Right atrium auricular region (tissue), 2 donors: ENCODE data around the gene KIAA0040. TPM values are rescaled to one million over a fixed set of nuclear protein-coding genes. Genes with fewer than 3 reads are reported as not detected.
"Not testable (repeated sequence)": the region's sequence is repeated elsewhere in the genome, so short reads cannot be mapped to it uniquely, and the experiment has no call there.

Experiments
- DNase-seq: peaks from one replicate; pipeline ENCODE4 v3.0.0-alpha.2; 2019; ENCODE audit warnings: low spot score
- H3K27ac ChIP-seq, 2 donors: fragments of 200-600 bp; sonication (generic); 1 replicate in 1 of 2; 2 replicates in 1 of 2; pipeline ENCODE4 v1.5.1; 2016 to 2019
- H3K27me3 ChIP-seq, 2 donors: fragments of 200-600 bp; sonication (generic); one replicate each; pipeline versions ENCODE4 v1.5.1 to v1.6.0; 2017 to 2019
- H3K36me3 ChIP-seq: fragments of 200-600 bp; sonication (generic); one replicate; pipeline ENCODE4 v1.5.1; 2016
- H3K4me1 ChIP-seq, 2 donors: fragments of 200-600 bp; sonication (generic); one replicate each; pipeline versions ENCODE4 v1.5.1 to v1.6.0; 2017 to 2019
- H3K4me3 ChIP-seq, 2 donors: fragments of 200-600 bp; sonication (generic); 1 replicate in 1 of 2; 2 replicates in 1 of 2; pipeline ENCODE4 v1.5.1; 2017 to 2019; ENCODE audit warnings: mild to moderate bottlenecking in 1 of 2, moderate library complexity in 1 of 2
- H3K9me3 ChIP-seq, 2 donors: fragments of 200-600 bp; sonication (generic); one replicate each; pipeline ENCODE4 v1.5.1; 2019
- total RNA-seq, 2 donors: library from RNA; depleted of rRNA; stranded (reverse); fragments of >200 nt; gene quantifications; one replicate each; pipeline ENCODE4 v1.1.0, GENCODE V29; 2016
- TF ChIP-seq, protein P1 (sequence below), 2 donors: fragments of 200-600 bp; sonication (generic); IDR thresholded peaks; one replicate each; pipeline ENCODE4 v1.5.1; 2019; ENCODE audit warnings: antibody characterized with exemption in 2 of 2

KIAA0040 gene
- total RNA-seq, 2 donors from 2014 or later = 11.9 to 37.3 TPM

DNA sequence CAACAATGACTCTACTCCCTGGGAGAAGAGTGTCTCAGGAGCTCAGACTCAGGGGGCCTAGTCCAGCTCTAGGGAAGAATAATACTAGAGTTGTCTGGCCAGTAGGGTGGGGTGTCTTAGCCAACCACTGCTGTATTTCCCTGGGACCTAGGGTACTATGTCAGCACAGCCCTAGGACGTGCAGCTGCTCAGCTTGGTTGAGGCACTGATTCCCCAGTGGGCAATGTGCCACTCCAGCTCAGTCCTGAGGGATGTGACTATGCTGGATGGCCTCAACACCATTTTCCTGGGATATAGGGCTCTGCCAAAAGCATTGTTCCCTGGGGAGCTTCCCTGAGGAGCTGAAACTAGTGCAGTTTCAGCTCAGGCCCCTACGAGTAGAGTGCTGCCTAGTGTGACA, 77.6 kb downstream of the KIAA0040 start:
- no peaks in the 10 kb centered on the region for H3K36me3 ChIP-seq
- H3K27ac ChIP-seq = no peak overlapping the region
- H3K9me3 ChIP-seq = peaks cover 0 to 23% of the 10 kb centered on the region in 2 donors
- no peaks in the 10 kb centered on the region for H3K27me3 ChIP-seq
- H3K4me3 ChIP-seq = no peak overlapping the region
- H3K4me1 ChIP-seq = no peaks in the 10 kb centered on the region
- no peak for DNase-seq
- TF ChIP-seq, protein P1, sequence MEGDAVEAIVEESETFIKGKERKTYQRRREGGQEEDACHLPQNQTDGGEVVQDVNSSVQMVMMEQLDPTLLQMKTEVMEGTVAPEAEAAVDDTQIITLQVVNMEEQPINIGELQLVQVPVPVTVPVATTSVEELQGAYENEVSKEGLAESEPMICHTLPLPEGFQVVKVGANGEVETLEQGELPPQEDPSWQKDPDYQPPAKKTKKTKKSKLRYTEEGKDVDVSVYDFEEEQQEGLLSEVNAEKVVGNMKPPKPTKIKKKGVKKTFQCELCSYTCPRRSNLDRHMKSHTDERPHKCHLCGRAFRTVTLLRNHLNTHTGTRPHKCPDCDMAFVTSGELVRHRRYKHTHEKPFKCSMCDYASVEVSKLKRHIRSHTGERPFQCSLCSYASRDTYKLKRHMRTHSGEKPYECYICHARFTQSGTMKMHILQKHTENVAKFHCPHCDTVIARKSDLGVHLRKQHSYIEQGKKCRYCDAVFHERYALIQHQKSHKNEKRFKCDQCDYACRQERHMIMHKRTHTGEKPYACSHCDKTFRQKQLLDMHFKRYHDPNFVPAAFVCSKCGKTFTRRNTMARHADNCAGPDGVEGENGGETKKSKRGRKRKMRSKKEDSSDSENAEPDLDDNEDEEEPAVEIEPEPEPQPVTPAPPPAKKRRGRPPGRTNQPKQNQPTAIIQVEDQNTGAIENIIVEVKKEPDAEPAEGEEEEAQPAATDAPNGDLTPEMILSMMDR (IDR thresholded peaks at IDR 0.05) = no peak

DNA sequence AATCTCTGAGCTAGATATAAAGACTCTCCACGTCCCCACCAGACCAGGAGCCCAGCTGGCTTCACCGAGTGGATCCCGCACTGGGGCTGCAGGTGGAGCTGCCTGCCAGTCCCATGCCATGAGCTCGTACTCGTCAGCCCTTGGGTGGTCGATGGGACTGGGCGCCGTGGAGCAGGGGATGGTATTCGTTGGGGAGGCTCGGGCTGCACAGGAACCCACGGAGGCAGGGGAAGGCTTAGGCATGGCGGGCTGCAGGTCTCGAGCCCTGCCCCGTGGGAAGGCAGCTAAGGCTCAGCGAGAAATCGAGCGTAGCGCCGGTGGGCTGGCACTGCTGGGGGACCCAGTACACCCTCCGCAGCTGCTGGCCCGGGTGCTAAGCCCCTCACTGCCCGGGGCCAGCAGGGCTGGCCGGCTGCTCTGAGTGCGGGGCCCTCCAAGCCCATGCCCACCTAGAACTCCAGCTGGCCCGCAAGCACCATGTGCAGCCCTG, 84.2 kb downstream of the KIAA0040 start:
- not testable (repeated sequence) for H3K4me3 ChIP-seq, H3K27ac ChIP-seq, H3K4me1 ChIP-seq, H3K36me3 ChIP-seq, H3K27me3 ChIP-seq
- peaks cover 0 to 11% of the 10 kb centered on the region in 2 donors for H3K9me3 ChIP-seq
- DNase-seq = peak; percentile 42

Other genes starting within 250 kb of the KIAA0040 start
- gene CACYBP, start 192.8 kb downstream of the KIAA0040 start, total RNA-seq = 10 to 100 TPM; 40.5 to 59.7 TPM
- 10 to 100 TPM; 14.8 to 16.7 TPM for gene MRPS14, start 169.4 kb downstream of the KIAA0040 start, total RNA-seq
- under 1 TPM; 0.63 to 0.79 TPM for gene TNN, start 124.9 kb downstream of the KIAA0040 start, total RNA-seq